K562 (cell line): ENCODE data around the gene DIP2C. TPM values are rescaled to one million over a fixed set of nuclear protein-coding genes. Genes with fewer than 3 reads are reported as not detected.

Source experiments
- ATAC-seq: fragments of 200-7000 bp; cut with Tn5 transposase; 3 replicates; pipeline ENCODE4 v1.9.1; 2020; ENCODE audit warnings: moderate library complexity
- BruUV-seq: library from RNA; stranded (reverse); fragments of 400-500 nt; replicated peaks from 2 replicates; lab custom pipeline; 2021; lab: Mats Ljungman, UMichigan
- CTCF ChIA-PET: fragments of 300-600 bp; formaldehyde crosslinking; extraction: SDS; loops from one replicate; lab custom pipeline; 2021; ENCODE audit warnings: low intra/inter-chr PET ratio; lab: Yijun Ruan, JAX
- POLR2A ChIA-PET: fragments of 300-600, 350-650 bp; sonication (Branson Sonifier 250); formaldehyde crosslinking; extraction: SDS; loops from one replicate; lab custom pipeline; 2021; ENCODE audit warnings: antibody characterized with exemption, inconsistent platforms; lab: Yijun Ruan, JAX
- DNase-seq, 4 experiments: peaks; one replicate each; pipeline versions ENCODE4 v3.0.0 to v3.0.0-alpha.2; 2011 to 2018; ENCODE audit warnings: low spot score in 3 of 4, mixed read lengths in 3 of 4; ENCODE audit errors: extremely low read depth in 1 of 4
- FAIRE-seq: peaks from 2 replicates; lab custom pipeline; 2011; peaks lifted over from hg19 to GRCh38; lab: Jason Lieb, UNC
- H2AFZ ChIP-seq: 2 replicates; pipeline ENCODE4 v1.6.0; 2011; ENCODE audit warnings: low read depth, low read length, control low read depth, inconsistent platforms
- H3K27ac ChIP-seq: fragments of 200-600 bp; 3 replicates; pipeline ENCODE4 v1.8.0; 2011; ENCODE audit warnings: low read depth, mild to moderate bottlenecking, control low read depth, inconsistent platforms, low read length, moderate library complexity, mixed read lengths; ENCODE audit errors: extremely low read depth
- H3K27me3 ChIP-seq, 2 experiments: fragments of 300-600 bp in 1 of 2; 2 replicates in 1 of 2; 3 replicates in 1 of 2; pipeline versions ENCODE4 v1.6.0 to v1.8.0; 2011; ENCODE audit warnings: inconsistent platforms in 2 of 2, low read length in 2 of 2, mild to moderate bottlenecking in 1 of 2, mixed read lengths in 1 of 2, moderate library complexity in 1 of 2; ENCODE audit not compliant: control insufficient read depth in 2 of 2, insufficient read depth in 2 of 2
- H3K36me3 ChIP-seq: fragments of 300-600 bp; 3 replicates; pipeline ENCODE4 v1.8.0; 2011; ENCODE audit warnings: mild to moderate bottlenecking, low read length, inconsistent platforms; ENCODE audit not compliant: control insufficient read depth, insufficient read depth
- H3K4me1 ChIP-seq, 2 experiments: fragments of 200-600 bp in 1 of 2; replicated peaks in 1 of 2; 2 replicates in 1 of 2; 3 replicates in 1 of 2; pipeline versions ENCODE4 v1.5.1 to v1.8.0; 2011; ENCODE audit warnings: inconsistent platforms in 2 of 2, low read length in 2 of 2, mild to moderate bottlenecking in 1 of 2, mixed read lengths in 1 of 2, moderate library complexity in 1 of 2; ENCODE audit not compliant: control insufficient read depth in 2 of 2, insufficient read depth in 2 of 2
- H3K4me2 ChIP-seq: 2 replicates; pipeline ENCODE4 v1.6.1; 2011; ENCODE audit warnings: low read length, control low read depth, inconsistent platforms, mixed read lengths; ENCODE audit not compliant: insufficient read depth
- H3K4me3 ChIP-seq: fragments of 200-600 bp; sonication (generic), shearing (Covaris generic); 2 replicates; pipeline ENCODE4 v1.5.1; 2016; ENCODE audit warnings: control low read depth, inconsistent platforms
- H3K79me2 ChIP-seq: fragments of 200-600 bp; 3 replicates; pipeline ENCODE4 v1.8.0; 2011; ENCODE audit warnings: low read length, inconsistent platforms; ENCODE audit not compliant: control insufficient read depth, insufficient read depth
- H3K9ac ChIP-seq, 2 experiments: 2 replicates each; pipeline versions ENCODE4 v1.6.0 to v1.6.1; 2011; ENCODE audit warnings: low read depth in 2 of 2, low read length in 2 of 2, control low read depth in 1 of 2, inconsistent platforms in 1 of 2, mild to moderate bottlenecking in 1 of 2, mixed read lengths in 1 of 2; ENCODE audit not compliant: insufficient read depth in 1 of 2
- H3K9me1 ChIP-seq: one replicate; pipeline ENCODE4 v1.6.0; 2011; ENCODE audit warnings: inconsistent platforms, mild to moderate bottlenecking, low read length, moderate library complexity; ENCODE audit not compliant: control insufficient read depth, insufficient read depth
- H3K9me3 ChIP-seq: replicated peaks from 2 replicates; pipeline ENCODE4 v1.5.1; 2011; ENCODE audit warnings: low read depth, low read length, inconsistent platforms; ENCODE audit not compliant: control insufficient read depth, insufficient read depth
- H4K20me1 ChIP-seq: replicated peaks from 2 replicates; pipeline ENCODE4 v1.6.1; 2011; ENCODE audit warnings: low read length, inconsistent platforms, mixed read lengths; ENCODE audit not compliant: control insufficient read depth, insufficient read depth
- CTBP1 ChIP-seq: fragments of 450-650 bp; IDR thresholded peaks from 2 replicates; pipeline ENCODE4 v1.6.1; 2016; ENCODE audit warnings: borderline replicate concordance
- HDGF ChIP-seq: fragments of 450-650 bp; IDR thresholded peaks from 2 replicates; pipeline ENCODE4 v1.6.1; 2016
- MCM5 ChIP-seq: fragments of 450-650 bp; IDR thresholded peaks from 2 replicates; pipeline ENCODE4 v1.6.1; 2016; ENCODE audit warnings: low read depth
- NCOA1 ChIP-seq: fragments of 450-650 bp; IDR thresholded peaks from 2 replicates; pipeline ENCODE4 v1.6.1; 2016; ENCODE audit warnings: low read depth
- PURB ChIP-seq: sonication (generic); formaldehyde crosslinking; IDR thresholded peaks from 2 replicates; pipeline ENCODE4 v1.9.0; 2021; ENCODE audit warnings: low read depth, mild to moderate bottlenecking, missing genetic modification reagents
- RCOR1 ChIP-seq, 2 experiments: IDR thresholded peaks; 2 replicates each; pipeline ENCODE4 v1.6.1; 2012; ENCODE audit warnings: low read depth in 2 of 2, low read length in 2 of 2, borderline replicate concordance in 1 of 2, improper control_type of control experiment in 1 of 2
- RUNX1 ChIP-seq: sonication (generic); IDR thresholded peaks from 2 replicates; pipeline ENCODE4 v1.6.1; 2016; ENCODE audit warnings: antibody characterized with exemption, low read depth
- ZKSCAN8 ChIP-seq: fragments of 200-800 bp; sonication (Bioruptor generic); IDR thresholded peaks from 2 replicates; pipeline ENCODE4 v1.6.1; 2016; ENCODE audit warnings: missing genetic modification characterization, missing compliant biosample characterization
- ZNF274 ChIP-seq: IDR thresholded peaks from 2 replicates; pipeline ENCODE4 v1.6.1; 2011; ENCODE audit warnings: low read depth, mild to moderate bottlenecking, low read length, moderate library complexity, borderline replicate concordance
- ZNF3 ChIP-seq: fragments of 250-450 bp; sonication (Bioruptor Pico); IDR thresholded peaks from 2 replicates; pipeline ENCODE4 v1.5.0; 2021; ENCODE audit warnings: mild to moderate bottlenecking, moderate library complexity
- ZNF316 ChIP-seq: fragments of 450-650 bp; IDR thresholded peaks from 2 replicates; pipeline ENCODE4 v1.6.1; 2016
- ZNF41 ChIP-seq: fragments of 250-450 bp; sonication (Bioruptor Pico); conservative IDR thresholded peaks from 2 replicates; pipeline ENCODE4 v1.4.0; 2020; ENCODE audit warnings: mild to moderate bottlenecking
- WGBS: fragments of 100-300 bp; shearing (Covaris generic); methylation state at CpG from one replicate; pipeline ENCODE4 v1.1.6; 2016; ENCODE audit warnings: low coverage, mixed read lengths; ENCODE audit not compliant: insufficient coverage; ENCODE audit errors: missing lambda C conversion rate; 5-methylcytosine and 5-hydroxymethylcytosine counted together
- in situ Hi-C: fragments of 300-500 bp; cut with MboI; formaldehyde crosslinking; loops from 4 replicates; pipeline ENCODE4 v1.15.0; 2018; ENCODE audit warnings: inconsistent platforms, mixed read lengths
- intact Hi-C: fragments of 100-400 bp; cut with micrococcal nuclease; formaldehyde crosslinking; loops from 2 replicates; pipeline ENCODE4 v1.14.2; 2022
- polyA plus RNA-seq, 8 experiments: library from polyadenylated mRNA; depleted of rRNA in 4 of 8; stranded (reverse) in 5 of 8; unstranded in 3 of 8; fragments of >200 nt; fragmentation: Nextera tagmentation in 2 of 8; fragmentation: Illumina TruSeq in 1 of 8; extraction: Ambion mirVana in 2 of 8; extraction: Trizol in 1 of 8; gene quantifications; 2 replicates each; pipeline versions ENCODE4 v1.2.1 to v1.2.3, GENCODE V29; 2011 to 2014; ENCODE audit warnings: inconsistent platforms in 1 of 8, missing spikeins in 1 of 8
- total RNA-seq, 7 experiments: library from RNA; depleted of rRNA in 6 of 7; stranded (reverse); fragments of >200 nt in 6 of 7; fragmentation: Illumina TruSeq in 2 of 7; extraction: Trizol in 2 of 7; gene quantifications; 2 replicates each; pipeline versions ENCODE4 v1.2.1 to v1.2.3, GENCODE V29; 2011 to 2021; ENCODE audit warnings: low replicate concordance in 1 of 7
- TF ChIP-seq, protein P1 (sequence below): sonication (generic); formaldehyde crosslinking; IDR thresholded peaks from 2 replicates; pipeline ENCODE4 v1.8.0; 2022; ENCODE audit warnings: mild to moderate bottlenecking, missing genetic modification reagents
- TF ChIP-seq, protein P2 (sequence below), 3 experiments: IDR thresholded peaks in 2 of 3; conservative IDR thresholded peaks in 1 of 3; 2 replicates each; pipeline ENCODE4 v1.5.1; 2011 to 2012; ENCODE audit warnings: low read length in 3 of 3, mild to moderate bottlenecking in 3 of 3, control low read depth in 2 of 3, improper control_type of control experiment in 1 of 3, inconsistent platforms in 1 of 3, low read depth in 1 of 3, mixed read lengths in 1 of 3, moderate library complexity in 1 of 3; ENCODE audit not compliant: insufficient read depth in 2 of 3
- TF ChIP-seq, protein P3 (sequence below): fragments of 200-400 bp; formaldehyde crosslinking; IDR thresholded peaks from 2 replicates; pipeline ENCODE4 v1.6.1; 2017; ENCODE audit warnings: mild to moderate bottlenecking, low read depth, low read length, moderate library complexity
- TF ChIP-seq, protein P4 (sequence below): fragments of 250-450 bp; sonication (Bioruptor Pico); IDR thresholded peaks from 2 replicates; pipeline ENCODE4 v1.4.0; 2020; ENCODE audit warnings: mild to moderate bottlenecking, moderate library complexity

Gene DIP2C
- total and polyA plus RNA-seq, 9 of the 15 experiments (the other 6 are each of a cell fraction or from before 2014, with no cell fraction given), result 0.01 TPM; not detected in 8

DNA sequence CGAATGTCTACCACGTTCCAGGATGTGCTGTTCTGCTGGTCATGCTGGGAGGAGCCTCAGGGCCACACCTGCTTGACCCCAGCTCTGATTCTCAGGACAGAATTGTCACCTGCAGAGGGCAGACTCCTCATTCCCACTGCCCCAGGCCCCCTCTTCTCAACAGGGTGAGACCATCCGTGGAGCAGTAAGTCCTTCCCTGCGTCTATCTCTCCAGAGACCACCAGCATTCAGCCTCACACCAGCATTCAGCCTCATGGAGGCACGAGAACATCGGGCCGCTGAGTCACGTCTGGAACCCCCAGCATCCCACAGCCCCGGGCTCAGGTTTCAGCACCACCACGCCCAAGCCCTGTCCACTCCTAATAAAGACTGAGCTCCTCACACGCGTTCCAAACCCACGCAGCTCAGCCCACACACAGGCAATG, 273.4 kb downstream of the DIP2C start (continued):
- TF ChIP-seq, protein P1, sequence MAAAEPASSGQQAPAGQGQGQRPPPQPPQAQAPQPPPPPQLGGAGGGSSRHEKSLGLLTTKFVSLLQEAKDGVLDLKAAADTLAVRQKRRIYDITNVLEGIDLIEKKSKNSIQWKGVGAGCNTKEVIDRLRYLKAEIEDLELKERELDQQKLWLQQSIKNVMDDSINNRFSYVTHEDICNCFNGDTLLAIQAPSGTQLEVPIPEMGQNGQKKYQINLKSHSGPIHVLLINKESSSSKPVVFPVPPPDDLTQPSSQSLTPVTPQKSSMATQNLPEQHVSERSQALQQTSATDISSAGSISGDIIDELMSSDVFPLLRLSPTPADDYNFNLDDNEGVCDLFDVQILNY (CRISPR knock-in tag), result no peak
- TF ChIP-seq RCOR1 (IDR thresholded peaks at IDR 0.05; ENCODE audit: borderline replicate concordance in 1 of 2, low read depth in 2 of 2, low read length in 2 of 2) (0 out of 4 replicates have a peak, but pooled peaks of 1 of the 2 experiments have one; percentile 10), CTBP1 (peak; percentile 41; the same call in 1 of the 2 replicates), ZNF316 (no peak), NCOA1 (no peak), PURB (CRISPR knock-in tag) (no peak), MCM5 (no peak)
- TF ChIP-seq, protein P2, sequence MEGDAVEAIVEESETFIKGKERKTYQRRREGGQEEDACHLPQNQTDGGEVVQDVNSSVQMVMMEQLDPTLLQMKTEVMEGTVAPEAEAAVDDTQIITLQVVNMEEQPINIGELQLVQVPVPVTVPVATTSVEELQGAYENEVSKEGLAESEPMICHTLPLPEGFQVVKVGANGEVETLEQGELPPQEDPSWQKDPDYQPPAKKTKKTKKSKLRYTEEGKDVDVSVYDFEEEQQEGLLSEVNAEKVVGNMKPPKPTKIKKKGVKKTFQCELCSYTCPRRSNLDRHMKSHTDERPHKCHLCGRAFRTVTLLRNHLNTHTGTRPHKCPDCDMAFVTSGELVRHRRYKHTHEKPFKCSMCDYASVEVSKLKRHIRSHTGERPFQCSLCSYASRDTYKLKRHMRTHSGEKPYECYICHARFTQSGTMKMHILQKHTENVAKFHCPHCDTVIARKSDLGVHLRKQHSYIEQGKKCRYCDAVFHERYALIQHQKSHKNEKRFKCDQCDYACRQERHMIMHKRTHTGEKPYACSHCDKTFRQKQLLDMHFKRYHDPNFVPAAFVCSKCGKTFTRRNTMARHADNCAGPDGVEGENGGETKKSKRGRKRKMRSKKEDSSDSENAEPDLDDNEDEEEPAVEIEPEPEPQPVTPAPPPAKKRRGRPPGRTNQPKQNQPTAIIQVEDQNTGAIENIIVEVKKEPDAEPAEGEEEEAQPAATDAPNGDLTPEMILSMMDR (IDR thresholded peaks at IDR 0.05 in 2 of 3, conservative IDR thresholded peaks at IDR 0.05 in 1 of 3; ENCODE audit: insufficient read depth in 2 of 3, low read depth in 1 of 3, low read length in 3 of 3), result peak in 1 of 3 experiments; percentile 31; a peak in 1 of 6 replicates

DNA sequence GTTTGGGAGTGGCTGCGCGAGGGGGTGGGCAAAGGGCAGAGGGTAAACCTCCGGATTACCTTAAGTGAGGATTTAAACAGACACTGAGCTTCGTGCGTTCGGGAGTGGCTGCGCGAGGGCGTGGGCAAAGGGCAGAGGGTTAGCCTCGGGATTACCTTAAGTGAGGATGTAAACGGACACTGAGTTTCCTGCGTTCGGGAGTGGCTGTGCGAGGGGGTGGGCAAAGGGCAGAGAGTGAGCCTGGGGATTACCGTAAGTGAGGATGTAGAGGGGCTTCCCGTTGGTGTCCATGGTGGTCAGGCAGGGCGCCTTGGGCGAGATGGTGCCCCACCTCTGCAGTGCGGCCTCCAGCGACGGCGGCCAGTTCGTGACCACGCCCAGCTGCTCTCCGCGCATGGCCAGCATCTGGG, 275.8 kb downstream of the DIP2C start:
- no peak for DNase-seq
- 2% methylated on average over 25 of the region's 26 CpGs for WGBS
- intact Hi-C loops, result no loop called here
- Histone ChIP-seq H3K4me2 (no peak overlapping the region), H3K36me3 (no peaks in the 10 kb centered on the region), H3K4me3 (no peak overlapping the region), H3K9me3 (no peaks in the 10 kb centered on the region), H4K20me1 (peaks cover 4% of the 10 kb centered on the region; the same call in 1 of the 2 replicates), H2AFZ (no peak overlapping the region), H3K27me3 (peaks cover 31 to 56% of the 10 kb centered on the region in 2 experiments), H3K4me1 (peaks cover 0 to 4% of the 10 kb centered on the region in 2 experiments; a peak in 2 of 5 replicates), H3K27ac (no peak overlapping the region), H3K9me1 (no peaks in the 10 kb centered on the region), H3K9ac (no peak overlapping the region), H3K79me2 (no peaks in the 10 kb centered on the region)
- BruUV-seq, result no TSS peak
- FAIRE-seq, result no peak
- CTCF ChIA-PET, result no interaction called here
- POLR2A ChIA-PET, result interaction anchor here (1.0 kb wide), 1 partner anchor 78 kb away, joined by 3 read pairs; no protein-coding TSS in a partner anchor
- in situ Hi-C loops, result no loop called here
- ATAC-seq, result no peak
- no peak for TF ChIP-seq RUNX1
- TF ChIP-seq, protein P3, sequence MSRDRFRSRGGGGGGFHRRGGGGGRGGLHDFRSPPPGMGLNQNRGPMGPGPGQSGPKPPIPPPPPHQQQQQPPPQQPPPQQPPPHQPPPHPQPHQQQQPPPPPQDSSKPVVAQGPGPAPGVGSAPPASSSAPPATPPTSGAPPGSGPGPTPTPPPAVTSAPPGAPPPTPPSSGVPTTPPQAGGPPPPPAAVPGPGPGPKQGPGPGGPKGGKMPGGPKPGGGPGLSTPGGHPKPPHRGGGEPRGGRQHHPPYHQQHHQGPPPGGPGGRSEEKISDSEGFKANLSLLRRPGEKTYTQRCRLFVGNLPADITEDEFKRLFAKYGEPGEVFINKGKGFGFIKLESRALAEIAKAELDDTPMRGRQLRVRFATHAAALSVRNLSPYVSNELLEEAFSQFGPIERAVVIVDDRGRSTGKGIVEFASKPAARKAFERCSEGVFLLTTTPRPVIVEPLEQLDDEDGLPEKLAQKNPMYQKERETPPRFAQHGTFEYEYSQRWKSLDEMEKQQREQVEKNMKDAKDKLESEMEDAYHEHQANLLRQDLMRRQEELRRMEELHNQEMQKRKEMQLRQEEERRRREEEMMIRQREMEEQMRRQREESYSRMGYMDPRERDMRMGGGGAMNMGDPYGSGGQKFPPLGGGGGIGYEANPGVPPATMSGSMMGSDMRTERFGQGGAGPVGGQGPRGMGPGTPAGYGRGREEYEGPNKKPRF, result no peak
- TF ChIP-seq ZNF274, result no peak
- TF ChIP-seq, protein P4, sequence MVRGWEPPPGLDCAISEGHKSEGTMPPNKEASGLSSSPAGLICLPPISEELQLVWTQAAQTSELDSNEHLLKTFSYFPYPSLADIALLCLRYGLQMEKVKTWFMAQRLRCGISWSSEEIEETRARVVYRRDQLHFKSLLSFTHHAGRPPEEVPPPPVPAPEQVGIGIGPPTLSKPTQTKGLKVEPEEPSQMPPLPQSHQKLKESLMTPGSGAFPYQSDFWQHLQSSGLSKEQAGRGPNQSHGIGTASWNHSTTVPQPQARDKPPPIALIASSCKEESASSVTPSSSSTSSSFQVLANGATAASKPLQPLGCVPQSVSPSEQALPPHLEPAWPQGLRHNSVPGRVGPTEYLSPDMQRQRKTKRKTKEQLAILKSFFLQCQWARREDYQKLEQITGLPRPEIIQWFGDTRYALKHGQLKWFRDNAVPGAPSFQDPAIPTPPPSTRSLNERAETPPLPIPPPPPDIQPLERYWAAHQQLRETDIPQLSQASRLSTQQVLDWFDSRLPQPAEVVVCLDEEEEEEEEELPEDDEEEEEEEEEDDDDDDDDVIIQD (CRISPR knock-in tag), result no peak
- no peak for TF ChIP-seq ZNF3 (CRISPR knock-in tag)
- no peak for TF ChIP-seq HDGF
- TF ChIP-seq ZNF41 (CRISPR knock-in tag), result no peak
- TF ChIP-seq ZKSCAN8 (CRISPR knock-in tag), result no peak
